H9 (cell line): Measurements from ENCODE around the gene ST6GAL1. TPM values are rescaled to one million over a fixed set of nuclear protein-coding genes. Genes with fewer than 3 reads are reported as not detected.

Experiments used
- DNase-seq: peaks from one replicate; pipeline ENCODE4 v3.0.0-alpha.2; 2017
- H2AFZ ChIP-seq: one replicate; pipeline ENCODE4 v1.6.1; 2013; ENCODE audit warnings: mild to moderate bottlenecking, low read length, control low read depth, moderate library complexity
- H2AK5ac ChIP-seq: 2 replicates; pipeline ENCODE4 v1.6.1; 2013; ENCODE audit warnings: low read length, control low read depth, mixed read lengths; ENCODE audit not compliant: insufficient read length
- H2BK120ac ChIP-seq: one replicate; pipeline ENCODE4 v1.6.1; 2013; ENCODE audit warnings: low read depth, mild to moderate bottlenecking, low read length, control low read depth, inconsistent platforms; ENCODE audit not compliant: poor library complexity, severe bottlenecking
- H2BK12ac ChIP-seq: 2 replicates; pipeline ENCODE4 v1.6.1; 2013; ENCODE audit warnings: low read length, control low read depth, mixed read lengths, low read depth; ENCODE audit not compliant: insufficient read length
- H2BK15ac ChIP-seq: 2 replicates; pipeline ENCODE4 v1.6.1; 2013; ENCODE audit warnings: low read depth, low read length, control low read depth
- H2BK20ac ChIP-seq: one replicate; pipeline ENCODE4 v1.6.1; 2013; ENCODE audit warnings: low read depth, mild to moderate bottlenecking, low read length, control low read depth, inconsistent platforms; ENCODE audit not compliant: poor library complexity, severe bottlenecking
- H2BK5ac ChIP-seq: 2 replicates; pipeline ENCODE4 v1.6.1; 2013; ENCODE audit warnings: low read length, control low read depth, mixed read lengths; ENCODE audit not compliant: insufficient read length
- H3K14ac ChIP-seq: 2 replicates; pipeline ENCODE4 v1.6.1; 2013; ENCODE audit warnings: low read length, control low read depth; ENCODE audit not compliant: insufficient read depth
- H3K18ac ChIP-seq: 2 replicates; pipeline ENCODE4 v1.6.1; 2013; ENCODE audit warnings: low read depth, mild to moderate bottlenecking, mixed read lengths, low read length, control low read depth; ENCODE audit not compliant: insufficient read length
- H3K23ac ChIP-seq: 2 replicates; pipeline ENCODE4 v1.6.1; 2013; ENCODE audit warnings: low read length, control low read depth, mixed read lengths, low read depth; ENCODE audit not compliant: insufficient read length
- H3K23me2 ChIP-seq: 2 replicates; pipeline ENCODE4 v1.6.1; 2013; ENCODE audit warnings: low read depth, mild to moderate bottlenecking, mixed read lengths, low read length, control low read depth; ENCODE audit not compliant: insufficient read length, poor library complexity, severe bottlenecking
- H3K27ac ChIP-seq: 2 replicates; pipeline ENCODE4 v1.5.1; 2013; ENCODE audit warnings: low read length, control low read depth, mixed read lengths, low read depth; ENCODE audit not compliant: insufficient read length
- H3K27me3 ChIP-seq: 2 replicates; pipeline ENCODE4 v1.6.1; 2013; ENCODE audit warnings: low read length, control low read depth, inconsistent platforms; ENCODE audit not compliant: insufficient read depth
- H3K4ac ChIP-seq: 2 replicates; pipeline ENCODE4 v1.6.1; 2013; ENCODE audit warnings: low read depth, mild to moderate bottlenecking, control low read depth, inconsistent platforms, low read length, moderate library complexity
- H3K4me1 ChIP-seq: 2 replicates; pipeline ENCODE4 v1.6.1; 2013; ENCODE audit warnings: low read length, control low read depth, inconsistent platforms; ENCODE audit not compliant: insufficient read depth
- H3K4me2 ChIP-seq: 2 replicates; pipeline ENCODE4 v1.6.1; 2013; ENCODE audit warnings: low read length, control low read depth, mixed read lengths; ENCODE audit not compliant: insufficient read length, insufficient read depth
- H3K56ac ChIP-seq: 2 replicates; pipeline ENCODE4 v1.6.1; 2013; ENCODE audit warnings: low read depth, mild to moderate bottlenecking, mixed read lengths, low read length, control low read depth; ENCODE audit not compliant: insufficient read length
- H3K79me1 ChIP-seq: 2 replicates; pipeline ENCODE4 v1.6.1; 2013; ENCODE audit warnings: low read depth, mild to moderate bottlenecking, moderate library complexity, low read length, control low read depth, inconsistent platforms; ENCODE audit not compliant: insufficient read depth, poor library complexity, severe bottlenecking
- H3K79me2 ChIP-seq: 2 replicates; pipeline ENCODE4 v1.6.1; 2013; ENCODE audit warnings: low read length, control low read depth, inconsistent platforms; ENCODE audit not compliant: insufficient read depth
- H3K9ac ChIP-seq: 2 replicates; pipeline ENCODE4 v1.6.1; 2013; ENCODE audit warnings: low read length, control low read depth, mixed read lengths; ENCODE audit not compliant: insufficient read length; ENCODE audit errors: extremely low read depth
- H3K9me3 ChIP-seq: one replicate; pipeline ENCODE4 v1.6.1; 2013; ENCODE audit warnings: low read depth, low read length, inconsistent platforms; ENCODE audit not compliant: control insufficient read depth
- H3T11ph ChIP-seq: one replicate; pipeline ENCODE4 v1.6.1; 2013; ENCODE audit warnings: mild to moderate bottlenecking, low read length, control low read depth, inconsistent platforms
- H4K20me1 ChIP-seq: one replicate; pipeline ENCODE4 v1.6.1; 2013; ENCODE audit not compliant: control insufficient read depth, insufficient read length, insufficient read depth
- H4K5ac ChIP-seq: 2 replicates; pipeline ENCODE4 v1.6.1; 2013; ENCODE audit warnings: low read depth, mild to moderate bottlenecking, mixed read lengths, low read length, control low read depth; ENCODE audit not compliant: insufficient read length
- H4K8ac ChIP-seq: replicated peaks from 2 replicates; pipeline ENCODE4 v1.6.1; 2013; ENCODE audit warnings: low read length, control low read depth, mixed read lengths, low read depth; ENCODE audit not compliant: insufficient read length
- H4K91ac ChIP-seq: 2 replicates; pipeline ENCODE4 v1.6.1; 2013; ENCODE audit warnings: low read depth, mild to moderate bottlenecking, moderate library complexity, mixed read lengths, low read length, control low read depth; ENCODE audit not compliant: insufficient read length
- H3K27ac Mint-ChIP-seq, 3 experiments: 2 replicates in 2 of 3; 3 replicates in 1 of 3; pipeline ENCODE4 v1.8.0; 2020 to 2021; ENCODE audit warnings: mixed read lengths in 3 of 3, mild to moderate bottlenecking in 1 of 3, moderate library complexity in 1 of 3
- H3K27me3 Mint-ChIP-seq: 2 replicates; pipeline ENCODE4 v1.8.0; 2021; ENCODE audit warnings: low read depth, mild to moderate bottlenecking, moderate library complexity, mixed read lengths
- H3K36me3 Mint-ChIP-seq, 3 experiments: 2 replicates in 2 of 3; 3 replicates in 1 of 3; pipeline ENCODE4 v1.8.0; 2020 to 2021; ENCODE audit warnings: low read depth in 3 of 3, mixed read lengths in 3 of 3; ENCODE audit not compliant: insufficient read depth in 1 of 3
- H3K4me1 Mint-ChIP-seq, 2 experiments: 2 replicates each; pipeline ENCODE4 v1.8.0; 2020; ENCODE audit warnings: mixed read lengths in 2 of 2
- H3K4me3 Mint-ChIP-seq, 2 experiments: 2 replicates in 1 of 2; 3 replicates in 1 of 2; pipeline ENCODE4 v1.8.0; 2020 to 2021; ENCODE audit warnings: mild to moderate bottlenecking in 2 of 2, mixed read lengths in 2 of 2, moderate library complexity in 1 of 2
- H3K9me3 Mint-ChIP-seq, 2 experiments: 2 replicates in 1 of 2; 3 replicates in 1 of 2; pipeline ENCODE4 v1.8.0; 2020; ENCODE audit warnings: mild to moderate bottlenecking in 2 of 2, mixed read lengths in 2 of 2, moderate library complexity in 1 of 2
- WGBS: extraction: QIAGEN DNeasy Blood & Tissue Kit; methylation state at CpG from one replicate; pipeline ENCODE4 v1.1.7; 2013; ENCODE audit warnings: missing lambda C conversion rate, low lambda C conversion rate, mixed read lengths; ENCODE audit not compliant: insufficient read length; ENCODE audit errors: extremely low coverage; 5-methylcytosine and 5-hydroxymethylcytosine counted together
- total RNA-seq: library from RNA; stranded (reverse); gene quantifications from 2 replicates; pipeline ENCODE4 v1.2.1, GENCODE V29; 2021
- TF ChIP-seq, protein P1 (sequence below): fragments of 200-600 bp; sonication (generic); conservative IDR thresholded peaks from 3 replicates; pipeline ENCODE4 v1.8.0; 2021; ENCODE audit warnings: antibody characterized with exemption, mild to moderate bottlenecking

ST6GAL1 gene
- total RNA-seq, 1 experiment from 2014 or later = 139 TPM

DNA sequence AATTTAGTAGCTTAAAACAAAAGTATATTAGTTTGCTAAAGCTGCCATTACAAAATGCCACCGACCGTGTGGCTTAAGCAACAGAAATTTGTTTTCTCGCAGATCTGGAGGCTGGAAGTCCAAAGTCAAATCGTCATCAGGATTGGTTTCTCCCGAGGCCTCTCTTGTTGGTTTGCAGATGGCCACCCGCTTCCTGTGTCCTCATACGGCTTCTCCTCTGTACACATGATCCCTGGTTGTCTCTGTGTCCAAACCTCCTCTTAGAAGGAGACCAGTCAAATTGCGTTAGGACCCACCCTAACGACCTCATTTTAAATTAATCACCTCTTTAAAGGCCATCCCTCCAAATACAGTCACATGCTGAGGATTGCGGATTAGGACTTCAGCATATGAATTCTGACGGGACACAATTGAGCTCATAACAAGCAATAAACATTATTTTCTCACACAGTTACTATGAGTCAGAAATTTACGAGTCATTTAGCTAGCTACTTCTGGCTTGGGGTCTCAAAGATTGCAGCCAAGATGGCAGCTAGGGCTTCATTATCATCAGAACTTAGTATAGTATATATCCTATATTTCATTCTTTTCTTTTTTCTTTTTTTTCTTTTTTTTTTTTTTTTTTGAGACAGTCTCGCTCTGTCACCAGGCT is 150.6 kb downstream of the ST6GAL1 start:
- H3K9me3 Mint-ChIP-seq = peaks cover 0 to 3% of the 10 kb centered on the region in 2 experiments; a peak in 2 of 5 replicates
- TF ChIP-seq, protein P1, sequence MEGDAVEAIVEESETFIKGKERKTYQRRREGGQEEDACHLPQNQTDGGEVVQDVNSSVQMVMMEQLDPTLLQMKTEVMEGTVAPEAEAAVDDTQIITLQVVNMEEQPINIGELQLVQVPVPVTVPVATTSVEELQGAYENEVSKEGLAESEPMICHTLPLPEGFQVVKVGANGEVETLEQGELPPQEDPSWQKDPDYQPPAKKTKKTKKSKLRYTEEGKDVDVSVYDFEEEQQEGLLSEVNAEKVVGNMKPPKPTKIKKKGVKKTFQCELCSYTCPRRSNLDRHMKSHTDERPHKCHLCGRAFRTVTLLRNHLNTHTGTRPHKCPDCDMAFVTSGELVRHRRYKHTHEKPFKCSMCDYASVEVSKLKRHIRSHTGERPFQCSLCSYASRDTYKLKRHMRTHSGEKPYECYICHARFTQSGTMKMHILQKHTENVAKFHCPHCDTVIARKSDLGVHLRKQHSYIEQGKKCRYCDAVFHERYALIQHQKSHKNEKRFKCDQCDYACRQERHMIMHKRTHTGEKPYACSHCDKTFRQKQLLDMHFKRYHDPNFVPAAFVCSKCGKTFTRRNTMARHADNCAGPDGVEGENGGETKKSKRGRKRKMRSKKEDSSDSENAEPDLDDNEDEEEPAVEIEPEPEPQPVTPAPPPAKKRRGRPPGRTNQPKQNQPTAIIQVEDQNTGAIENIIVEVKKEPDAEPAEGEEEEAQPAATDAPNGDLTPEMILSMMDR = no peak
- peaks cover 14 to 32% (median 28%) of the 10 kb centered on the region in 3 experiments for H3K36me3 Mint-ChIP-seq
- Histone ChIP-seq H3K56ac (no peak overlapping the region), H4K91ac (no peak overlapping the region), H3K23ac (no peak overlapping the region), H2BK20ac (no peak overlapping the region), H3K14ac (no peak overlapping the region), H4K20me1 (no peaks in the 10 kb centered on the region), H3K27me3 (no peaks in the 10 kb centered on the region), H2AK5ac (no peak overlapping the region), H3K27ac (no peak overlapping the region), H3K79me2 (no peaks in the 10 kb centered on the region), H3K4me2 (no peak overlapping the region), H3T11ph (no peak overlapping the region), H3K9me3 (no peaks in the 10 kb centered on the region), H3K79me1 (no peaks in the 10 kb centered on the region), H2BK12ac (no peak overlapping the region), H3K9ac (no peak overlapping the region), H3K4ac (no peak overlapping the region), H3K4me1 (peaks cover 6% of the 10 kb centered on the region; the same call in 1 of the 2 replicates), H2AFZ (no peak overlapping the region), H4K5ac (no peak overlapping the region), H3K23me2 (no peaks in the 10 kb centered on the region), H2BK120ac (no peak overlapping the region), H3K18ac (no peak overlapping the region), H4K8ac (no peak overlapping the region), H2BK5ac (no peak overlapping the region), H2BK15ac (no peak overlapping the region)
- H3K27me3 Mint-ChIP-seq = no peaks in the 10 kb centered on the region
- no CpG with 5 or more reads among the region's 13 CpGs for WGBS
- peaks cover 38 to 41% of the 10 kb centered on the region in 2 experiments for H3K4me1 Mint-ChIP-seq
- no peak overlapping the region for H3K4me3 Mint-ChIP-seq
- no peak for DNase-seq
- H3K27ac Mint-ChIP-seq = peak overlapping the region in 2 of 3 experiments; percentile 19 to 59; a peak in 3 of 7 replicates
